8988T (cell line): ENCODE data around the gene PAX7.

Source experiments
- DNase-seq: peaks from one replicate; pipeline ENCODE4 v3.0.0; 2011

PAX7 gene

DNA sequence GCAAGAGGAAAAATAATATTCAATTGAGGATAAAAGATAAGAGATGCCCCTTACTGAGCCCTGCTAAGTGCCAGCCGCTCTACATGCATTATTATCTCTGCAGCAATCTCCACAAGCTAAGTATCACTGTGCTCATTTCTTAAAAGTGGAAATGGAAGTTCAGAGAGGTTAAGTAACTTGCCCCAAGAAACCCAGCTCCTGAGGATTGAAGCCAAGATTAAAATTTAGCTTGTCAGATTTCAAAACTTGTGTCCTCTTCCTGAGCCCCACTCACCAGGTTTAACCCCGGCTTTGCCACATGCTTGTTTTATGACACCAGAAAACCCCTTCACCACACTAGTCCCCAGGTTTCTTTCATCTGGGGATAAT, 11.2 kb upstream of the PAX7 start:
- no peak for DNase-seq

GRCh38 chr1:18628511-18628910, 2.1 kb upstream of the PAX7 start:
- DNase-seq = no peak

GRCh38 chr1:18629659-18630510, 761 bp upstream of the PAX7 start:
- DNase-seq = no peak

DNA sequence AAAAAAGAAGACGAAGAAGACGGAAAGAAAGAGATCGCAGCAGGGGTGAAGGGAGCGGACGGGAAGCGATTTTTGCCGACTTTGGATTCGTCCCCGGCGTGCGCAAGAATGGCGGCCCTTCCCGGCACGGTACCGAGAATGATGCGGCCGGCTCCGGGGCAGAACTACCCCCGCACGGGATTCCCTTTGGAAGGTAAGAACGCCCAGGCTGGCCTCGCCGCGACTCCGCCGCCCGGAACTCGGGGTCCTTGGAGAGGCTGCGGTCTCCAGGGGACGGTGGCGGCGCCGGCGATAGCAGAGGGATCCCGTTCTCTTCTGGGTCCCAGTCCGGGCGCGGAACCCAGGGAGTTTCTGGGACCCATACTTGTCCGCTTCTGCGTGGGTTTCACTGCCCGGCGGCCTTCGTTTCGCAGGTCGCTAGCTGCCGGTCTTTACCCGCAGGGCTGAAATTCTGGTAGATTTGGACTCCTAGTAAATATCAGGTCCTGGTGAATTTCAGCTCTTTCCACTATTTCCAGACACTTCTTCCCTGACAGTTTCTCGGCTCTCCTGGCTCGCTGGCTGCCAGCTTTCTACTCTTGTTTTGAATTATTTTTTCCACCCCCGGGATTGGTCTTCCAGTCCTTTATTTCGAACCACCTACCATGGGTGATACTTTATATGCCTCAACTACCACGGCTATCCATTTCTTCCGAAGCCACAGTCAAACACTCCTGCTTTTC, 1.0 kb downstream of the PAX7 start:
- DNase-seq = no peak

GRCh38 chr1:18632218-18632588, 1.6 kb downstream of the PAX7 start:
- no peak for DNase-seq

DNA sequence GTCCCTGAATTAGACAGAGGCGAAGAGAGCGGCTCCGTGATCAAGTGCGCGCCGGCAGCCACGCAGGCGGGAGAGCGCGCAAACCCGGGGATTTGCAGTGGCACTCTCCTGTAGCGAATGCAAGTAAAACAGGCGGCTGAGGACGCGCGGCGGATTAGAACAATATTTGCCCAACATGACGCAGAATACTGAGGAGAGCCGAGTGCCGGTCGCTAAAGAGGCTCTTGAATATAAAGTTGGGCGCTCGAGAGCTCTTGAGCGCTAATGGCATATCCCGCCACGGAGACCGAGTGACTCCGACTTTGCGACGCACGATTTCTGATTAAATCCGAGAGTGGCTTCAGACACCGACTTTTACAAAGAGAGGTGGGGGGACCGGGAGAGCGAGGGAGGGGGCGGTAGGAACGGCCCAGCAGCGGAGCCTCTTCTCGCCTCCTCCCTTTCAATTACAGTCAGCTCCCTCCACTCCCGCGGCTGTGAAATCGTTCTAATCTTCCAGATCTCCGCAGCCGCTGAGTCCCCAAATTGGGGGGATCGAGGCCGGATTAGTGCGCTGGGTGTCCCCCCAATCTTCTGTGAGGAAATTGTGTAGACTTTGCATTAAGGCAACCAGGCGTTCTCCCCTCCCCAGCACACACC, 2.3 kb downstream of the PAX7 start:
- DNase-seq = no peak

- DNase-seq = no peak
Observed at GRCh38 chr1:18633422-18634155, 2.9 kb downstream of the PAX7 start.

DNA sequence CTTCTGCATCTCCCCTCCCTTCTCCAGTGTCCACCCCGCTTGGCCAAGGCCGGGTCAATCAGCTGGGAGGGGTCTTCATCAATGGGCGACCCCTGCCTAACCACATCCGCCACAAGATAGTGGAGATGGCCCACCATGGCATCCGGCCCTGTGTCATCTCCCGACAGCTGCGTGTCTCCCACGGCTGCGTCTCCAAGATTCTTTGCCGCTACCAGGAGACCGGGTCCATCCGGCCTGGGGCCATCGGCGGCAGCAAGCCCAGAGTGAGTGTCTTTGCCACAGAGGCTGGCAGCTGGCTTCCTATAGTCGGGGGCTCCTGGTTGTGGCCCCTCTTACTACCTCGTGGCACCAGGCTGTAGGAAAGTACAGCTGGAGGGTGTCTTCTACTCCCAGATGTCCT, 3.6 kb downstream of the PAX7 start:
- no peak for DNase-seq

- DNase-seq = no peak
Observed at GRCh38 chr1:18635070-18635577, 4.5 kb downstream of the PAX7 start.

GRCh38 chr1:18635891-18636595, 5.4 kb downstream of the PAX7 start:
- no peak for DNase-seq

DNA sequence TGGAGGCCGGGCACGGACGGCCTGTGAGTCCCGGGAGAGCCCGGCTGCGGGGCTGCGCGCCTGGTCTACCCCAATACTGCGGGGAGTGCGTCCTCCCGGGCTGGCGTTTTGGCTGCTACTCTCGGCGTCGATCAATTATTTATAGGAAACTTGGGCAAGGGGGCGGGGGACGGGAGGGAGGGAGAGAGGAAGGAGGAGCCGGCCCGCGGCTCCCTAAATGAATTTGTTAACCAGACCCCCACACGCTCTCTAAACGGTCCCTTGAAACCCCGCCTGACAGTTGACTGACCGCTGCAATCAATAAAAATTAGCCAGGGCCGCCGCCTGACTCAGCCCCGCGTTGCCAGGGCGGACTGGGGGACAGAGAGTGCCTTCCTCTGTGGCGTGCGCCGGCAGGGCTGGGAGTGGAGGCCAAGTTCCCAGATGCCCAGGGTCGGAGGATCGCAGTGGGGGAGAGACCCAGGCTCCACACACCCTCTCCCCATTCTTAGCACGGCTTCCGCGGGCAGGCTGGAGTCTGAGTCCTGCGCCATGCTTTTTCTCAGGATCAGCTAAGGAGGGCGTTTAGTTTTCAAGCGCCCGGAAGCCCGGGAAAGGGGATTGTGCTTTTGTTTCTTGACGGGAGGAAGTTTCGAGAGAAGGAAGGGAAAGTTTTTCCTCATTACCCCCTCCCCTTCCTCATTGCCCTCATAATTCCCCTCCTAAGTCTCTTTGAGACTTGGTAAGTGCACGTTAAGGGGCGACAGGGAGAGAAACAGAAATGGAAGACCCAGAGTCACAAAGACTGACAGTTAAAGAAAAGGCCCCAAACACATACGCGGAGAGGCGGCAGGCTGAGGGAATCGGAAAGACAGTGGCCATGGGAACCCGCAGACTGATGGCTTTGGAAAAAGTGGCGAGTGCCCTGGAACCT, 6.2 kb downstream of the PAX7 start:
- DNase-seq = no peak

GRCh38 chr1:18637511-18637960, 6.9 kb downstream of the PAX7 start:
- DNase-seq = no peak

DNA sequence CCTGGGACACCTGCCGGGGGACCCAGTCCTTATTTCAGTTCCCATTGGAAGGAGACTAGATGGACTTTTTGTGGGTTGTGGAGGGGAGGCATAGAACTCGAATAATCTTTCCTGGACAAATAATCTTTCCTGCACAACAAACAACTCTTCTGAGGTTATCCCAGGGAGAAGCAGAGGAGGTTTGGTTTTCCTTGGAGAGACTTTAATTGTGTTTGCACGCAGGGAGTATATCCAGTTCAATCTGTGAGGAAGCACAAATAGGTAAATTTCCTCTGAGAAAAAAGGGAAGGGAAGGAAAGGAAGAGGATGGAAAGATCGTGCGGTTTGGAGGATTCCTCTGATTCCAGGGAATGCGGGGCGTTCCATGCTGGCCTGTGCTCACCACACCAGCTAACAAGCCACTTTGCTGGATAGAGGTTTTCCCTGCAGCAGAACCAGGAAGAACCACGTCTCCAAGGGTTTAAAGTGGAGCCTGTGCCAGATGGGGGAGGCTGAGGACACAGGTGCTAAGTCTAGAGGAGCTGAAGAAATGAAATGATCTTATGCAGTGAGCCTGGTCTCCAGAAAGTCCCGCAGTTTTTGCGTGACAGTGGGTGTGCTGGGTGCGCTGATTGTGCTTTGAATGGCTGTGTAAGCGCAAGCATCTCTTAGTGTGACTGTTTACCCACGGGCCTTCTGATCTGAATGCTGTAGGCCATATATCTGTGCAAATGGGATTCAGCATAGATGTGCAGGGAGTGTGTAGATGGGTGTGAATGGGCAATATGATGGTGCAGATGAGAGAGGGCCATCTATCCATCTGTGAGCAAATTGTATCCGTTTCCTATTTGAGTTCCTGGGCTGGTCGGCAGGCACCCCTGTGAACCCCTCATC, 7.6 kb downstream of the PAX7 start:
- DNase-seq = no peak

DNA sequence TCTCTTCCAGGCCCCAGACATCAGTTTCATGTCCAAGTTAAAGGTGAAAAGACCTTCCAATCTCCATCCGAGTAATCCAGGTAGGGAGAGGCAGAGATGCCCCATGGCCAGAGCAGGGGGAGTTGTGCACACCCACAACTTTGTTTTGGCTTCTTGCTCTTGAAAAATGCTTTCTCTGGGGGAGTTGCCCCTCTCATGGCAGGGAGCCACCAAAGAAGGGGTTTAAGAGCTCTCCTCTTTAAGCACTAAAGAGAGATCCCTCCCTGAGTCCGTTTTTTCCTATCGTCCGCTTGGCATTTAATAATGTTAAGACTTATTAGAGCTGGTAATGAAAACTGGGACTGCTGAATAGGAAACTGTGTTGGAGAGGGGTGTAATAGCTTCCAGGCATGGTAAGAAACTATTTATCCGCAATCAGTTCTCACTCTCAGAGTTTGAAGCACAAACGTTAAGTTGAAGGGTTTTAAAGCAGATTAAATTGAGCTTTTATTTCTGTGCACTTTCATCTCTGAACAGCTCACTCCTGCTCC, 8.3 kb downstream of the PAX7 start:
- DNase-seq = no peak

DNA sequence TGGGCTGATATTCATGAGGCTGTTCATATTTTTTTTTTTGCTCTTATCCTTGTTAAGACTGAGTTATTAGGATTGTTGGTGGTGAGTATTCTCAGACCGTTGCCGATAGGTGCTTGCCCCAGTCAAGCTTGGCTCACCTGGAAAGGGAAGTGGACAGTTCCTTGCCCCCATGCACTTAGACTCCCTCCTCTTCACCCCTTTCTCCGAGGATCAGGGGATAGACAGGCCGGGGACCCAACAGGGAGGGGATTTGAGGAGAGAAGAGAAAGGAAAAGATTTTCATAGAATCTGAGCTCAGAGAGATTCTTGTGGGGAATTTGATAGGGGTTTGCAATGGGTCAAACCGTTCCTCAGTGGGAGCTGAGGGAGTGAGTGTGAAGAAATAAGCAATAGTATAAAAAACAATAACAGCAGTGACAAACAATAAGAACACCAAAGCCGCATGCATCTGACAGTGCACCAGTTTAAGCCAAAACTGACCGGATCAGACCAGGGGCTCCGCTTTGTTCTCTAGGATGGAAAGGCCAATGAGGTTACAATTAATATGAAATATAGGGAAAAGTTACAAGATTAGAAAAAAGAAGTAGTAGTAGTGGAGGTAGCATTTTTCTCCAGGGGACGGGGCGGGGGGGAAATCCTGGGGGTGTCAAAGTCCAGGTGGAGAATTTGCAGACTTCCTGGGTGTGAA, 8.9 kb downstream of the PAX7 start:
- DNase-seq = no peak

- DNase-seq = no peak
Observed at GRCh38 chr1:18640228-18641004, 9.8 kb downstream of the PAX7 start.

- DNase-seq = no peak
Observed at GRCh38 chr1:18641005-18641941, 10.6 kb downstream of the PAX7 start.
